Dedifferentiated amniotic fluid mesenchymal stem cell (primary cell): ENCODE data around the gene EPB42.
"Not testable (repeated sequence)": the region's sequence is repeated elsewhere in the genome, so short reads cannot be mapped to it uniquely, and the experiment has no call there.

Experiments
- DNase-seq: peaks from one replicate; pipeline ENCODE4 v3.0.0-alpha.2; 2016; ENCODE audit errors: extremely low spot score

EPB42 gene

GRCh38 chr15:43185157-43186002 lies 35.4 kb downstream of the EPB42 start, which contains the start of gene CCNDBP1:
Gene CCNDBP1 (plus strand): TSS chr15:43185403. CDS start chr15:43185499, 96 bp downstream.
- DNase-seq: peak; percentile 59

- no peak for DNase-seq
Observed at GRCh38 chr15:43184407-43185124, 36.3 kb downstream of the EPB42 start.

- DNase-seq: no peak
Observed at GRCh38 chr15:43183270-43183669, 37.5 kb downstream of the EPB42 start.

- not testable (repeated sequence) for DNase-seq
Observed at GRCh38 chr15:43177147-43177546, 43.7 kb downstream of the EPB42 start.

- not testable (repeated sequence) for DNase-seq
Observed at GRCh38 chr15:43175656-43176309, 45.0 kb downstream of the EPB42 start.

- DNase-seq: no peak
Observed at GRCh38 chr15:43169888-43170287, 50.9 kb downstream of the EPB42 start.

- no peak for DNase-seq
Observed at GRCh38 chr15:43168192-43169107, 52.4 kb downstream of the EPB42 start.

GRCh38 chr15:43167261-43167660 lies 53.6 kb downstream of the EPB42 start:
- not testable (repeated sequence) for DNase-seq

GRCh38 chr15:43165801-43166325 lies 55.0 kb downstream of the EPB42 start:
- no peak for DNase-seq

GRCh38 chr15:43153269-43153668 lies 67.5 kb downstream of the EPB42 start:
- DNase-seq: no peak

GRCh38 chr15:43151688-43152087 lies 69.1 kb downstream of the EPB42 start:
- no peak for DNase-seq

- peak; percentile 79 for DNase-seq
Observed at GRCh38 chr15:43150191-43150929, 70.5 kb downstream of the EPB42 start.
